Brain microvascular endothelial cell (primary cell): ENCODE measurements around the gene PSMA7.

ENCODE experiments used
- DNase-seq: peaks from one replicate; pipeline ENCODE4 v3.0.0-alpha.2; 2020
- H3K27ac ChIP-seq: fragments of 250-450 bp; sonication (Bioruptor Pico); 2 replicates; pipeline ENCODE4 v1.5.1; 2020; ENCODE audit warnings: mild to moderate bottlenecking, moderate library complexity
- H3K27me3 ChIP-seq: fragments of 250-450 bp; sonication (Bioruptor Pico); replicated peaks from 2 replicates; pipeline ENCODE4 v1.5.1; 2020; ENCODE audit warnings: mild to moderate bottlenecking
- H3K36me3 ChIP-seq: fragments of 250-450 bp; sonication (Bioruptor Pico); replicated peaks from 2 replicates; pipeline ENCODE4 v1.5.1; 2020; ENCODE audit warnings: mild to moderate bottlenecking
- H3K4me3 ChIP-seq: 2 replicates; pipeline ENCODE4 v1.5.1; 2011; ENCODE audit warnings: low read depth, mild to moderate bottlenecking, control low read depth, low read length, moderate library complexity
- in situ Hi-C: cut with HindIII; loops from 2 replicates; pipeline ENCODE4 v1.10.0; 2017; ENCODE audit warnings: low sequenced_read_pairs, low pct_ligation_motif_present
- TF ChIP-seq, protein P1 (sequence below): IDR thresholded peaks from 2 replicates; pipeline ENCODE4 v1.5.1; 2011; ENCODE audit warnings: low read depth, mild to moderate bottlenecking, moderate library complexity, low read length, control low read depth, inconsistent platforms; ENCODE audit errors: missing control alignments

Gene PSMA7

DNA sequence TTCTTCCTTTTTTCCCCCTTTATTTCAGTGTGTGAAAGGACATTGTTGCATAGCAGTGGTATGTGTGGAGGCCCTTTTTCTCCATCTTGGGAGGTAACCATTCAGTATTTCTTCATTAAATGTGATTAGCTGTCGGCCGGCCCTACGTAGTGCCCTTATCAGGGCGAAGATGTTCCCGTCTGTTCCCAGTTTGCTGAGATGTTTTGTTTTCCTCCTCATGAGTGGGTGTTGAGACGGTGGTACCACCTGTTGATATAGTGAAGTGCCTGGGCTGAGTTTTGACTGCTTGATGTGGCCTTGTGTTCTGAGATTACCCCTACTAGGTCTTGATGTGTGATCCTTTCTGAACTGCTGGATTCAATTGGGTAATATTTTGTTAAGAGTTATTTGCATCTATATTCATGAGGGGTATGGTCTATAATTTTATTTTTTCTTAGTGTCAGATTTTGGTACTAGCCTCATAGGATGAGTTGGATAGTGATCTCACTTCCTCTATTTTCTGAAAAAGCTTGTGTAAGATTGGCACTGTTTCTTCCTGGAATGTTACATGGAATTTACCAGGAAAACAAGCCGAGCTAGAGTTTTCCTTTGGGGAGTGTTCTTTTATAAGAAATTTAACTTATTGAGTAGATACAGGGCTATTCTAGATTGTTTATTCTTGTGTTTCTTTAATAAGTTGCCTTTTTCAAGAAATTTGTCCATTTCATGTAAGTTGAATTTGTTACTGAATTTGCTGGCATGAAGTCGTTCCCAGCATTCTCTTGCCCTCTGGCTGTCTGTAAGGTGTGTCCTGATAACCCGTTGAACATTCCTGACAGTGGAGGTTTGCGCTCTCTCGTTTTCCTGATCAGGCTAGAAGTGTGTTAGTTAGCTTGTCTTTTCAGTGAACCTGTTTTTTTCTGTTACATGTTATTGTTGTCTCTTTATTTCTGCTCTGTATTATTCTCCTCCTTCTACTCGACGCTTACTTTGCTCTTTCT is 44.0 kb upstream of the PSMA7 start:
- TF ChIP-seq, protein P1, sequence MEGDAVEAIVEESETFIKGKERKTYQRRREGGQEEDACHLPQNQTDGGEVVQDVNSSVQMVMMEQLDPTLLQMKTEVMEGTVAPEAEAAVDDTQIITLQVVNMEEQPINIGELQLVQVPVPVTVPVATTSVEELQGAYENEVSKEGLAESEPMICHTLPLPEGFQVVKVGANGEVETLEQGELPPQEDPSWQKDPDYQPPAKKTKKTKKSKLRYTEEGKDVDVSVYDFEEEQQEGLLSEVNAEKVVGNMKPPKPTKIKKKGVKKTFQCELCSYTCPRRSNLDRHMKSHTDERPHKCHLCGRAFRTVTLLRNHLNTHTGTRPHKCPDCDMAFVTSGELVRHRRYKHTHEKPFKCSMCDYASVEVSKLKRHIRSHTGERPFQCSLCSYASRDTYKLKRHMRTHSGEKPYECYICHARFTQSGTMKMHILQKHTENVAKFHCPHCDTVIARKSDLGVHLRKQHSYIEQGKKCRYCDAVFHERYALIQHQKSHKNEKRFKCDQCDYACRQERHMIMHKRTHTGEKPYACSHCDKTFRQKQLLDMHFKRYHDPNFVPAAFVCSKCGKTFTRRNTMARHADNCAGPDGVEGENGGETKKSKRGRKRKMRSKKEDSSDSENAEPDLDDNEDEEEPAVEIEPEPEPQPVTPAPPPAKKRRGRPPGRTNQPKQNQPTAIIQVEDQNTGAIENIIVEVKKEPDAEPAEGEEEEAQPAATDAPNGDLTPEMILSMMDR: no peak
- no peak for DNase-seq
- in situ Hi-C loops: no loop called here
- Histone ChIP-seq H3K4me3 (no peak overlapping the region), H3K27ac (no peak overlapping the region), H3K27me3 (no peaks in the 10 kb centered on the region), H3K36me3 (peaks cover 3% of the 10 kb centered on the region)

DNA sequence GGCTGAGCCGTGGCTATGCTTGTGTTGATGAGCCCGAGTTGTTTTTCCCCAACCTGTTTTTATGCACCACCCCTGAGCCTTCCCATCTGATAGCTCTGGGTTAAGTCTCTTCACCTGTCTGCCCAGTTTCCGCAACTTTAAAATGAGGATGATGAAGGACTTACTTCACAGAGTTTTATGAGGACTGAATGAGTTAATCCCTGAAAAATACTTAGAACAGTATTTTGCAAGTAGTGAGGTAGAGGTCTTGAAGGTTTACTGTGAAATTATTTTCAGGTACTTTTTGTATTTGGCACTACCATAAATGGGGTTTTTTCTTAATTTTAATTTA is 42.9 kb upstream of the PSMA7 start:
- Histone ChIP-seq H3K36me3 (no peaks in the 10 kb centered on the region), H3K27ac (no peak overlapping the region), H3K4me3 (no peak overlapping the region), H3K27me3 (no peaks in the 10 kb centered on the region)
- TF ChIP-seq, protein P1: no peak
- DNase-seq: no peak
- in situ Hi-C loops: no loop called here

DNA sequence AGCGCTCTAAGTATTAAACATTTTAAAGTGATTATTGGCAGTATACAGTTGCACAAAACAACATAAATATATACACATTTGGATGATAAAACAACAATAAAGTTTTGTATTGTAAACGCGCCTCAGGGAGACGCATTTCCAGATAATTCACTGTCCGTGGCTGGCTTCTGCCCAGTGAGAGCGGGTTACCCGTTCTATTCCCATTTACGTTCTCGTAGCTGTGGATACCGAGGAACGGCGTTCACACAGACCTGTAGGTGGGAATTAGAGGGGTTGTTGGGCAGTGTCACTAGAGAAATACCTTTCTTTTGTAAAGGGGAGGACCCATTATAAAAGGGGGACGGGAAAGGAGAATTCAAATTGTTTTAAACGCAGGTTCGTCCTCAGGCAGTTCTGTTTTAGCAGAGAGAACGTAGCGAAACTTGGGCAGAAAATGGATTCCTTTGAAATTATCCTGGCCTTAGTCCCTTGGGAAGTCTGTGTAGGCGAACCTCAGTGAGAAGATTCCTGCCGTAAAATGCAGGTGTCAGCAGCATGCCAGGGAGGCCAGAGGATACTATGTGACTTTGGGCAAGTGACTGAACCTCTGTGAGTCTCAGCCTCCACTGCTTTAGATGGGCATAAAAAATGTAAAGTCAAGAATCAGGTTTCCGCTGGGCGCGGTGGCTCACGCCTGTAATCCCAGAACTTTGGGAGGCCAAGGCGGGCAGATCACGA is 40.4 kb upstream of the PSMA7 start:
- Histone ChIP-seq H3K27me3 (no peaks in the 10 kb centered on the region), H3K4me3 (peak overlapping the region; percentile 92), H3K27ac (peak overlapping the region; percentile 93), H3K36me3 (no peaks in the 10 kb centered on the region)
- no peak for DNase-seq
- TF ChIP-seq, protein P1: no peak
- in situ Hi-C loops: no loop called here

DNA sequence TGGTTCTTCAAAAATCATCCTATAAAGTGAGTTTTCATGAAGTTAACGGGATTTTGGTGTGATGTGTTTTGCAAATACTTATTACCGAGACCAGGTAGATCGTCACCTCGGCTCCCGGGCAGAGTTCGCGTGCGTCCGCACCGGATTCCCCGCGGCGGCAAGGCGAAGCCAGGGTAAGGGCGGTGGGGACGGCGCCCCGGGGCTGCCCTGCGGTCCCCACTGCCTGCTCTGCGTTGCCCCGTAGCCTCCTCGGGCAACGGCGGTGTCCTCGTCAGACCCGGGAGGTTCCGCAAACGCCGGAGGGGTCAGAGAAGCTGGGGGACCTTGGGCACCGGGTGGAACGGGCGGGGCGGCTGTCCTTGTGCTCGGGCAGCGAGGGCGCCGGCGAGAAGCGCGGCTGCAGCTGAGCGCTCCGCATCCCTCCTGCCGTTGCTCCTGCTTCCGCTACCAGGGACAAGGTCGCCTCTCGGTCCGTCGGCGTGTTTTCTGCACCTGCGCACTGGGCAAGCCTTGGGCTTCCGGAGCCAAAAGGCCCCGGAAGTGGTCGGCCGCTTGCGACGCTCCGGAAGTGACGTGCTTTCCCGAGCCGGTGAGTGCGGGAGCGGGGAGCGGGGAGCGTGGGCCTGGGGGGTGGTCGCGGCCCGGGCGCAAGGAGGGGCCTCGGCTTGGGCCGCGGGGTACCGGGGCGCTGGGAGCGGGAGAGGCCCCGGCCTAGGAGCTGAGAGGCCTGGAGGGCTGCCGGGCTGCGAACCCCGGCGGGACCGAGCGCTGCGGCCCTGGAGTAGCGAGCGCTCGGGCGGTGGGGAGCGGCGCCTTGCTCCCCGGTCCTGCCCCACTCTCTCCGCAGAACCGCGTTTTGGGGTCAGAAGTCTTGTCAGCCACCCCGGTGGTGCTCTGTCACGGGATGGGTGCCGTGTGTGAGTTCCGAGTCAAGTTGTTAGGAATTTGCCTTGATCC is 39.6 kb upstream of the PSMA7 start, which contains the start of gene MTG2:
Gene MTG2 (plus strand): TSS at position 560 of the 957 bp plus-strand sequence. CDS start 10,393 bp downstream, outside the sequence.
- TF ChIP-seq, protein P1: no peak
- no peaks in the 10 kb centered on the region for H3K36me3 ChIP-seq
- H3K27me3 ChIP-seq: no peaks in the 10 kb centered on the region
- in situ Hi-C loops: no loop called here
- peak within 1 kb of the TSS; percentile 93 for H3K27ac ChIP-seq
- DNase-seq: peak; percentile 90
- H3K4me3 ChIP-seq: peak within 1 kb of the TSS; percentile 92

DNA sequence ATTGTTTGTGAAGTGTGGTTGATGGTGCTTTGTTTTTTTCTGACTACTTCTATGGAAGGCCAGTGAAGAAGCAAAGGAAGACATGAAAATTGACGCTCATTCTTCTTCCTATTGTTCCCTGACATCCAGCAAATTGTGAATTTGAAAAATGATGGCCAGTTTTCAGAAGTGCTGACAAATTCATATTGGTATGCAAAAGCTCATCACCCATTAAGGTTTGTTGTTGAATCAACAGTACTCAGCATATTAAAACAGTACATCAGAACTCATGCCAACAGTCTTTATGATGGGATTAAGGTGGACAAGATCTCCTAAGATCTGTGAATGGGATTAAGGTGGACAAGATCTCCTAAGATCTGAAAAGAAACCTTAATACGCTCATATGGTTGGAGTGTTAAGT is 38.6 kb upstream of the PSMA7 start:
- in situ Hi-C loops: no loop called here
- Histone ChIP-seq H3K36me3 (no peaks in the 10 kb centered on the region), H3K4me3 (peak overlapping the region; percentile 92), H3K27ac (no peak overlapping the region), H3K27me3 (no peaks in the 10 kb centered on the region)
- TF ChIP-seq, protein P1: no peak
- no peak for DNase-seq
